Adrenal gland (tissue), 5 donors: ENCODE results near the gene NARF.

Experiments used
- CTCF ChIP-seq, 6 experiments: fragments of 450-650 bp in 4 of 6; fragments of 200-600 bp in 2 of 6; sonication (generic) in 1 of 6; IDR thresholded peaks; 1 replicate in 5 of 6; 2 replicates in 1 of 6; pipeline versions ENCODE4 v1.5.1 to v1.8.0; 2016 to 2021; ENCODE audit warnings: antibody characterized with exemption in 6 of 6, mild to moderate bottlenecking in 2 of 6, moderate library complexity in 1 of 6
- POLR2A ChIP-seq, 2 donors: fragments of 450-650 bp; IDR thresholded peaks; one replicate each; pipeline ENCODE4 v1.6.1; 2017; ENCODE audit warnings: antibody characterized with exemption in 2 of 2, mild to moderate bottlenecking in 2 of 2, moderate library complexity in 1 of 2
- donor health status: DM: no; HTN: no; CAD: no.

GRCh38 chr17:82412535-82413520 lies 45.7 kb upstream of the NARF start:
- TF ChIP-seq CTCF (IDR thresholded peaks at IDR 0.05) (no peak), POLR2A (IDR thresholded peaks at IDR 0.05) (no peak)
